Ascending aorta (tissue), 2 donors: ENCODE results near the gene PLEKHA1. TPM values are rescaled to one million over a fixed set of nuclear protein-coding genes. Genes with fewer than 3 reads are reported as not detected.
A peak's percentile ranks its signal among the peaks of the same experiment; 100 is the strongest.

Experiments used
- DNase-seq, 2 donors: peaks; one replicate each; pipeline ENCODE4 v3.0.0-alpha.2; 2019; ENCODE audit warnings: low spot score in 2 of 2
- H3K27ac ChIP-seq, 2 donors: fragments of 200-600 bp; sonication (generic); one replicate each; pipeline ENCODE4 v1.5.1; 2016 to 2017; ENCODE audit warnings: mild to moderate bottlenecking in 1 of 2
- H3K27me3 ChIP-seq: fragments of 200-600 bp; sonication (generic); one replicate; pipeline ENCODE4 v1.5.1; 2017
- H3K36me3 ChIP-seq, 2 donors: fragments of 200-600 bp; sonication (generic); one replicate each; pipeline ENCODE4 v1.5.1; 2016
- H3K4me1 ChIP-seq, 2 donors: fragments of 200-600 bp; sonication (generic); one replicate each; pipeline ENCODE4 v1.5.1; 2016 to 2017; ENCODE audit warnings: mild to moderate bottlenecking in 1 of 2
- H3K4me3 ChIP-seq, 2 donors: fragments of 200-600 bp; sonication (generic); one replicate each; pipeline ENCODE4 v1.5.1; 2016 to 2017; ENCODE audit warnings: mild to moderate bottlenecking in 1 of 2
- H3K9me3 ChIP-seq, 2 donors: fragments of 200-600 bp; sonication (generic); one replicate each; pipeline ENCODE4 v1.5.1; 2016
- CTCF ChIP-seq, 3 experiments: fragments of 200-600 bp in 2 of 3; fragments of 450-650 bp in 1 of 3; sonication (generic) in 2 of 3; IDR thresholded peaks; one replicate each; pipeline ENCODE4 v1.5.1; 2016 to 2019; ENCODE audit warnings: antibody characterized with exemption in 3 of 3, mild to moderate bottlenecking in 1 of 3, moderate library complexity in 1 of 3
- intact Hi-C: fragments of 100-400 bp; cut with DNase I; formaldehyde crosslinking; loops from one replicate; pipeline ENCODE4 v1.15.1; 2023
- total RNA-seq: library from RNA; depleted of rRNA; stranded (reverse); fragments of >200 nt; gene quantifications from one replicate; pipeline ENCODE4 v1.1.0, GENCODE V29; 2016

PLEKHA1 gene
- total RNA-seq, 1 donor from 2014 or later, result 128 TPM

GRCh38 chr10:122469848-122470247, 95.3 kb downstream of the PLEKHA1 start:
- DNase-seq, result no peak
- Histone ChIP-seq H3K27ac (peak overlapping the region; percentile 56 to 65), H3K9me3 (no peaks in the 10 kb centered on the region), H3K27me3 (no peaks in the 10 kb centered on the region), H3K4me1 (peaks cover 5 to 51% of the 10 kb centered on the region in 2 donors), H3K36me3 (no peaks in the 10 kb centered on the region), H3K4me3 (no peak overlapping the region)
- intact Hi-C loops, result loop anchor here (1.0 to 10.0 kb wide), 2 partner anchors 25 to 325 kb away; no protein-coding TSS in a partner anchor
- TF ChIP-seq CTCF (IDR thresholded peaks at IDR 0.05), result no peak

GRCh38 chr10:122471531-122472177, 97.1 kb downstream of the PLEKHA1 start:
- intact Hi-C loops, result no loop called here
- no peak for TF ChIP-seq CTCF (IDR thresholded peaks at IDR 0.05)
- no peaks in the 10 kb centered on the region for H3K9me3 ChIP-seq
- H3K27me3 ChIP-seq, result no peaks in the 10 kb centered on the region
- no peaks in the 10 kb centered on the region for H3K36me3 ChIP-seq
- H3K4me3 ChIP-seq, result no peak overlapping the region
- no peak overlapping the region for H3K27ac ChIP-seq
- DNase-seq, result peak in 1 of 2 donors; percentile 35
- peaks cover 9 to 58% of the 10 kb centered on the region in 2 donors for H3K4me1 ChIP-seq

- Histone ChIP-seq H3K27me3 (no peaks in the 10 kb centered on the region), H3K9me3 (no peaks in the 10 kb centered on the region), H3K36me3 (no peaks in the 10 kb centered on the region), H3K4me3 (no peak overlapping the region), H3K4me1 (peaks cover 9 to 51% of the 10 kb centered on the region in 2 donors), H3K27ac (peak overlapping the region; percentile 80 to 90)
- TF ChIP-seq CTCF (IDR thresholded peaks at IDR 0.05), result no peak
- DNase-seq, result no peak
- intact Hi-C loops, result no loop called here
These were observed 98.6 kb downstream of the PLEKHA1 start for GRCh38 chr10:122473116-122473515.

GRCh38 chr10:122474131-122474818, 99.8 kb downstream of the PLEKHA1 start:
- no peaks in the 10 kb centered on the region for H3K36me3 ChIP-seq
- peak overlapping the region; percentile 80 to 90 for H3K27ac ChIP-seq
- no peak for TF ChIP-seq CTCF (IDR thresholded peaks at IDR 0.05)
- H3K4me3 ChIP-seq, result peak overlapping the region; percentile 8 to 47
- intact Hi-C loops, result loop anchor here (2.0 kb wide), 1 partner anchor 19 kb away; no protein-coding TSS in a partner anchor
- no peaks in the 10 kb centered on the region for H3K27me3 ChIP-seq
- no peaks in the 10 kb centered on the region for H3K9me3 ChIP-seq
- peaks cover 8 to 42% of the 10 kb centered on the region in 2 donors for H3K4me1 ChIP-seq
- DNase-seq, result no peak

GRCh38 chr10:122475100-122475499, 100.6 kb downstream of the PLEKHA1 start:
- no peaks in the 10 kb centered on the region for H3K9me3 ChIP-seq
- peak overlapping the region; percentile 80 to 90 for H3K27ac ChIP-seq
- H3K4me3 ChIP-seq, result peak overlapping the region; percentile 31 to 47
- no peaks in the 10 kb centered on the region for H3K36me3 ChIP-seq
- peak; percentile 42 to 86 for DNase-seq
- H3K4me1 ChIP-seq, result peaks cover 6 to 38% of the 10 kb centered on the region in 2 donors
- no peaks in the 10 kb centered on the region for H3K27me3 ChIP-seq
- intact Hi-C loops, result loop anchor here (2.0 kb wide), 1 partner anchor 18 kb away; no protein-coding TSS in a partner anchor
- no peak for TF ChIP-seq CTCF (IDR thresholded peaks at IDR 0.05)
